OCI-M2 (cell line): ENCODE measurements around the gene SDCBP2.

Source experiments
- DNase-seq: peaks from one replicate; lab custom pipeline; 2025; ENCODE audit not compliant: unreplicated experiment; lab: John Stamatoyannopoulos, UW

Gene SDCBP2

GRCh38 chr20:1315804-1316203 lies 13.1 kb downstream of the SDCBP2 start:
- DNase-seq, result no peak

GRCh38 chr20:1313236-1313964 lies 15.5 kb downstream of the SDCBP2 start:
- no peak for DNase-seq

GRCh38 chr20:1312904-1313235 lies 16.1 kb downstream of the SDCBP2 start:
- DNase-seq, result no peak

GRCh38 chr20:1312308-1312707 lies 16.6 kb downstream of the SDCBP2 start:
- no peak for DNase-seq

GRCh38 chr20:1310506-1311190 lies 18.3 kb downstream of the SDCBP2 start:
- no peak for DNase-seq

GRCh38 chr20:1310071-1310470 lies 18.9 kb downstream of the SDCBP2 start:
- DNase-seq, result no peak

GRCh38 chr20:1309439-1309847 lies 19.5 kb downstream of the SDCBP2 start:
- no peak for DNase-seq

- DNase-seq, result no peak
Observed at GRCh38 chr20:1308702-1309095, 20.2 kb downstream of the SDCBP2 start.

GRCh38 chr20:1308067-1308701 lies 20.8 kb downstream of the SDCBP2 start:
- DNase-seq, result no peak

GRCh38 chr20:1307571-1307971 lies 21.4 kb downstream of the SDCBP2 start:
- DNase-seq, result no peak

- DNase-seq, result no peak
Observed at GRCh38 chr20:1307171-1307570, 21.8 kb downstream of the SDCBP2 start.

- no peak for DNase-seq
Observed at GRCh38 chr20:1306316-1307135, 22.4 kb downstream of the SDCBP2 start.

GRCh38 chr20:1305712-1306111 lies 23.2 kb downstream of the SDCBP2 start:
- DNase-seq, result no peak

GRCh38 chr20:1304710-1305515 lies 24.0 kb downstream of the SDCBP2 start:
- DNase-seq, result no peak

- no peak for DNase-seq
Observed at GRCh38 chr20:1302685-1303541, 26.0 kb downstream of the SDCBP2 start.

- DNase-seq, result no peak
Observed at GRCh38 chr20:1301031-1301529, 27.9 kb downstream of the SDCBP2 start.

- DNase-seq, result no peak
Observed at GRCh38 chr20:1300083-1300840, 28.7 kb downstream of the SDCBP2 start.

- DNase-seq, result no peak
Observed at GRCh38 chr20:1299522-1299921, 29.4 kb downstream of the SDCBP2 start.
